HG03460 (cell line): ENCODE results near the gene PLAAT3.
"Not testable (repeated sequence)": the region's sequence is repeated elsewhere in the genome, so short reads cannot be mapped to it uniquely, and the experiment has no call there.

Experiments used
- ATAC-seq: cut with Tn5 transposase; IDR thresholded peaks from one replicate; pipeline ENCODE4 v1.9.1; 2021; ENCODE audit not compliant: unreplicated experiment

PLAAT3 gene

DNA sequence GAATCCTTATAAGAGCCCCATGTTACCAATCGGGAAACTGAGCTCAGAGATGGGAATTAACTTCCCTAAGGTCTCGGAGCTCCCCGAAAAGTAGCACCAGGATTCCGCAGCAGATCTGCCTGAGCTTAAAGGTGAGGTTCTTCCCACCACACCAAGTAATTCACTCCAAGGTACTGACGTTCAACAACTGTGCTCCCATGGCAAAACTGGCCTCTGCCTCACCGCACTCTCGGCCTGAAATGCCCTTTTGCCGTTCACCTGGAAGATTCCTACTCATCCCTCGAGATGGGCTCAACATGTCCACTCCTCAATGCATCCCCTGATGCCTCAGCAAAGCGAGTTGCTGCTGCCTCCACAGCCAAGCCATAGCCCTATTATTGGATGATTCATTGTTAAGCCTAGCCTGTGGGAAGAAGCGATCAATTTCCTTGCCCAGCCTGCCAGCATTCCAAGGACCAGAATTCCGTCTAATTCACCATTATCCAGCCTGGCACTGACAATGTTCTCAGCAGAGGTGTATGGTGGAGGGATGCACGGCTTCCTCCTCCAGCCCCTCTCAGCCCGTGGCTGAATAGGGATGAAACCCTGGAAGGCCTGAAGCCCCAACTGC lies 4.2 kb downstream of the PLAAT3 start:
- ATAC-seq, result no peak

DNA sequence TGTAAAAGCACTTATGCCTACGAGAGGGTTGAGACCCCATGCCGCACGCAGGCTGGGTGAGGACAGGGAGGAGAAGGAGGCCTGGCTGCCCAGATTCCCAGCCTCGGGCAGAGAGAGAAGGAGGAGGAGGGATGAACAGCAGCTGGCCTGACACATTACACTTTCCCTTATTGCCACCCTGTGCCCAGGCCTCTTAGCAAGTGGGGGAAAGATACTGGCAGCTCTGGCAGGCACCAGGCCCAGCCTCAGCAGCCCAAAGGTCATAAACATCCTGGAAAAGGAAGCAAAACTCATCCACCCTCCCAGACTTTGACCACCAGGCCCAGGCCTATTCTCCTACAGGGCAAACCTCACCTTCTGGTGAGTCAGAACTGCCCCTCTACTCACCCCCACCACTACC lies 4.7 kb downstream of the PLAAT3 start:
- no peak for ATAC-seq

DNA sequence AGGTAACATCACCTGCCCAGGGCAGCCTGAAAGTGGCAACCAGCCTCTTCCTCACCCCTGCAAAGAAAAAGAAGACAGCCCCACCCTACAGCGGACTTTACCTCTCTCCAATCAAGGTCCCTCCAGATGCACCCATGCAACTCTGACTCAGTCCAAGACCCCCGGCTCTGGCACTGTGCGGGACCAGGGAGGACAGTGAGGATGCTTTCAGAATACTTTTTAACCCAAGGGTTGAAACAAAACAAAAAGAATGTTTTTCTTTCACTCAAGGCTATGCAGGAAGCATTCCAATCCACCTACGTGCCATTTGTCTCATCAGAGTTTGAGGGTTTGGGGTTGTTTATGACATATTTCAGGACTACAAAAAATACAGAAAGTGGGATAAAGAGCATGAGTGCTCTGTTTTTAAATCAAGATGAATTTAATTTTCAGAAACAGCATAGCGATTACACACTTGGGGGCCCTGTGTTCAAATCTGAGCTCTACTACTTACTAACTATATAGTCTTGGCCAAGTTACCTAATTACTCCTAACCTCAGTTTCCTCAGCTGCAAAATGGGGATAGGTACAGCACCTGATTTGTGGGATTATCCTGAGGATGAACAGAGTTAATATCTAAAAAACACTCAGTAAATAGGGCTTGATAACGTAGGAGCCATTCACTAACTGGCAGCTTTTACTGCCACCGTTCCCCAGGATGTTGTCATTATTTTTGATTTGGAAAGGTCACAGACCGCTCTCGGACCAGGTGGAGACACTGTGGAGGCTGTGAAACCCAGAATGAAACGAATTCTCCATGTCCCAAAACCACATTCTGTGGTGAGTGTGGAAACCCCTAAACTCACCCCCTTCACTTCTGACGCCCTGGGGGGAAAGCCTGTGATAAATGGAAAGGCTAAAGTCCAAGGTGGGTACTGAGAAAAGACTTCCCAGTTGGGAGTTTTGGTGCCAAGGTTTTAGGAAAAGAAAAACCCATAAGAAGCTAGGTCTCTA lies 5.6 kb downstream of the PLAAT3 start:
- no peak for ATAC-seq

DNA sequence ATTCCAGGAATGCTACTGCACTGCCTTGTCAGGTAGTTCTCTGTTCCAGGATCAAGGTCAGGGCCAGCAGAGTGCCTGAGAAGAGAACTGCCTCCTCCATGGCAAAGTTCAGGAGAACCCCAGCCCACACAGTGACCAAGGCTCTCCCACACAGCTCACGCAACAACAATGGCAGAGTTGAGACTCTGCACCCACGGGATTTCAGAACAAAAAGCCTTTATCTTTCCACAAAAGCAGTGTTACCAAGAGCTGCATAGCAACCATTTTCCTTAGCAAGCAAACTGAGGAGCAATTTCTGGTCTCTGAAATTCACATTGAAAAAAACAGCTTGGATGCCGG lies 11.1 kb downstream of the PLAAT3 start:
- ATAC-seq, result no peak

DNA sequence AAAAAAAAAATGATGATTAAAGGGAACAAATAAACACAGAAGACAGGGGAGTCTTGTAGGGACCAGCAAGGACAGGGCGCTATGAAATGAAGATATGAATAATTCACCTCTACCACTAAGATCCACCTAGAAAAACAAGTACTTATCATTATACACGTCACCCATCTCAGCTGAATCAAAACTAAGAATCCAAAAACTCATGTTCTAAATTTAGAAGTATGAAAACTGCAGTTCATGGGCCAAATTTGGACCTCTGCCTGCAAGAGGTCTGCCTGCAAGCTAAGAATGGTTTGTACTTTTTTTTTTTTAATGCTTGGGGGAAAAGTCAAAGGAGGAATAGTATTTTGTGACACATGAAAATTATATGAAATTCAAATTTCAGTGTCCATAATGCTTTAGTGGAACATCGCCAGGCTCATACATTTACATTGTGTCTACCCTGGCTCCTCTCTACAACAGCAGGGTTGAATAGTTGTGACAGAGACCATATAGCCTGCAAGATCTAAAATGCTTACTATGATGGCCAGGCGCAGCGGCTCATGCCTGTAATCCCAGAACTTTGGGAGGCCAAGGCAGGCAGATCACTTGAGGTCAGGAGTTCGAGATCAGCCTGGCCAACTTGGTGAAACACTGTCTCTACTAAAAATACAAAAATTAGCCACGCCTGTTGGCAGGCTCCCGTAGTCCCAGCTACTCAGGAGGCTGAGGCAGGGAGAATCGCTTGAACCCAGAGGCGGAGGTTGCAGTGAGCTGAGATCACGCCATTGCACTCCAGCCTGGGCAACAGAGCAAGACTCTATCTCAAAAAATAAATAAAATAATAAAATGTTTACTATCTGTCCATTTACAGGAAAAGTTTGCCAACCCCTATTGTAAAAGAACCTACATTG lies 11.7 kb downstream of the PLAAT3 start:
- not testable (repeated sequence) for ATAC-seq

DNA sequence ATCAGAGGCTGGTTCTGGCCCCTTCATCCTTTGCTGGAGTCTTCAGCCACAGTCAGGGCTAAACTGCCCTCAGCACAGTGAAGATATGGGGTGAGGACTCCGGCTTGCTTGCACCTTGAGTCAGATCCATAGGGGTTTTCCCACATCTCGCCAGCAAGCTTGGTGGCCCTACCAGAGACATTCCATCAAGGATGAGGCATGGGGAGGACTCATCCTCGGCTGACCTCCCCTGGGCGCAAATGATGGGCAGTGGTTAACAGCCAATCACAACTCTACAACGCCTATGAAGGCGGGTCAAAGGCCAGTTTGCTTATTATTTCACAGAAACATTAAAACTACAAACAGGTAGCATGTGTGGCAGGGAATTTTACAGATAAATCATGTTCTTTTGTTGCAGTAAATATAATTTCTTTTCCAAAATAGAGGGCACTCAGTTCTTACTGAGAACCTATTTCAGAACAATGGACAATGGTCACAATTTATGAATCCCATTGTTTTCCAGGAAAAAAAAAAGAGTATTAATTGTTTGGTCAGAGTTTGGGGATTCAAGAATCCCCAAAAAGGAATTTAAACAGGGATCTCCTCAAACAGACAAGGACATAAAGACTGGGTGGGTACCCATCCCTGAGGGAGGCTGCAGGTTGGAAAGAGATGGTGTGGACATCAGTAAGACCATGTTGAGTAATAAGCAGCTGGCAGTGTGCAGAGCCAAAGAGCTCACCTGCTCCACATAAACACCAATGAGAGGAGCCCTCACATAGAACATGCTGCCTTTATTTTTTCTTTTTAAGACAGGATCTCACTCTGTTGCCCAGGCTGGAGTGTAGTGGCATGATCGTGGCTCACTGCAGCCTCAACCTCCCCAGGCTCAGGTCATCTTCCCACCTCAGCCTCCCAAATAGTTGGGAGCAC lies 14.8 kb downstream of the PLAAT3 start:
- ATAC-seq, result no peak

DNA sequence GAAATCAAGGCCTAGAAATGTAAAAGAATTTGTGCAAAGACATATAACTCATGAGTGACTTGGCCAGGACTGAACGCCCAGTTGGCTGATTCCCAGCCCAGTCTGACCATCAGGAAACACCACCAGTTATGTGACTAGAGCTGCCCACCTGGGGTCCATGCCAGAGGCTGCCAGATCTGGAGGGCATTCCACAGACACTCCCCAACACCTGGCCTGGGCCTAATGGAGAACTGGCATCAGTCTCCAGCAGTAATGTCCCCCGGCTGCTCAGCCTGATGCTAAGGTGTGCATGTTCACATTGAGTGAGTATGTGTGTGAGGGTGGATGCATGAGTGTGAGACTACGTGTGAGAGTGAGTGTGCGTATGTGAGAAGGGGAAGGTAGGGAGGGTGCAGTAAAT lies 15.7 kb downstream of the PLAAT3 start:
- ATAC-seq, result no peak

DNA sequence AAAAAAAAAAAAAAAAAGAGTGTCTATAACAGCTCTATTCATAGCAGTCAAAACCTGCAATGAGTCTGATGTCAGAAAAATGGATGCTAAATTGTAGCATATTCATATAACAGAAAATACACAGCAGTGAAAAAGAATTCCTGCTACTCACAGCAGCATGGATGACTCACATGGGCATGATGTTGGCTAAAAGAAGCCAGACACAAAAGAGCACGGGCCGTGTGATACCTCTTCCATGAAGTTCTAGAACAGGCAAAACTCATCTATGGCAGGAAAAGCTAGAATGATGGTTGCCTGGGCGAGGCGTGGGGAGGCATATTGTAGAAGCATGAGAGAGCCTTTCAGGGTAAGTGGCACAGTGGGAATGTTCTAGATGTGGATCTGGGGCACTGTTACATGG lies 18.9 kb downstream of the PLAAT3 start:
- ATAC-seq, result no peak

DNA sequence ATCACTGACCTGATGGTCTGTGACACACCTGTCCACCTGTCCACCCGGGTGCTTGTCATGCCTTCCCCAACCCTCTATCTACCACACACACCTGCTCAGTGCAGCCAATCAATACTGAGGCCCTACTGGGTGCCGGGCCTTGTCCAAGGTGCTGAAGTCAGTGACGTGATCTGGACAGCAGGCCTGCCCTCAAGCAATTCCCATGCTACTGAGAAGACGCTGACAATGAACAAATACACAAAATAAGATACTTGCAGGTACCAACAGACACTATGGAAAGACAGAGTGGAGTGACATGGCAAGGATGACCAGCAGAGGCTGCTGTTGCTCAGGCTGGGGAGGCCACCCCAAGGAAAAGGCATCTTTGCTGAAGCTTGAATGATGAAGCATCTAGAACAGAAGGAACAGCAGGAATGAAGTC lies 21.2 kb downstream of the PLAAT3 start:
- no peak for ATAC-seq

DNA sequence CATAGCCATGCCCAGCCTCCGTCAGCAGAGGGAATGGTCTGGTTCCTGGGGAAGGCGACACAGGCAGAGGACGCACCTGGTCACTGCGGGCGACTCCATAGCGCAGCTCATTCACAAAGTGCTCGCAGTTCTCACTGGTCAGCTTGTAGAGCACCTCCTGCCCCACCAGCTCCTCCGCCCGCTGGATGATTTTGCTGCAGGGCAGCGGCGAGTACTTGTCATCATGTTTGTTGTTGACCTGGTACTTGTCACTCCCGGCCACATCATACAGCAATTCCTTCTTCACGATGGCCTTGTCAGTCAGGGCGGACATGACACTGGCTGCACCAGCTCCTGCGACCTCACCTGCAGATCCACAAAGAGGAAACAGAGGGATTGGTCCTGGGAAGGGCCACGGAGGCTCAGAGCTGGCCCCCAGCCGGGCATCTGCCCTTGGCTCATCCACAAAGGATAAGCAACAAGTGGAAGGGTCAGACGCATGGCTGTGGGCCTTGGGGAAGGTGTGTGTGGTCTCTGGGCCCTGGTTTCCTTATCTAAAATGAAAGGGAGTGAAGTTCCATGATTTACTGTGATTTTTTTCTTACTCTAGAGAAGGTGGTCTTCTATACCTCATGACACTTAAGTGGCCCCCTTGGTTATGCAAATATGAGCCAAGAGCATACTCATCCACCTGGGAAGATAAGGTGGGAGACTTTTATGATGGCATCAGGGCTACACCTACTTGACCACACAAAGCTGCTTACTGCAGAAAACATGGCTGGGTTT lies 24.0 kb downstream of the PLAAT3 start:
- ATAC-seq, result no peak

DNA sequence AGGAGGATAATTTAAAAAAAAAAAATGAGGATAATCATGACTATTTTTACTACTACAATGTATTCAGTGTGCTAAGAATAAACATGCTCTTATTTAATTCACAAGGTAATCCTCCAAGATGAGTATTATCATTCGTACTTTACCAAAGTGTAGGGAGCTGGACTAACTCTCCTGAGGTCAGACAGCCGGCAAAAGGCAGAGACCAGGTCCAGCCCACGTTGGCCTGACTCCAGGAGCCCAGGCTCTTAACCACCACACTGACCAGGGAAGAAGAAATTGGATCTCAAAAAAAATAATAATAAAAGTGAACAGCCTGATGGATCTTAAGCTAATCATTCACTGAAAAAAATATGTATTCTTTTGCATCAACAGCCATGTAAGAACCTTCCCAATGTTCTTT lies 25.2 kb downstream of the PLAAT3 start:
- ATAC-seq, result no peak

DNA sequence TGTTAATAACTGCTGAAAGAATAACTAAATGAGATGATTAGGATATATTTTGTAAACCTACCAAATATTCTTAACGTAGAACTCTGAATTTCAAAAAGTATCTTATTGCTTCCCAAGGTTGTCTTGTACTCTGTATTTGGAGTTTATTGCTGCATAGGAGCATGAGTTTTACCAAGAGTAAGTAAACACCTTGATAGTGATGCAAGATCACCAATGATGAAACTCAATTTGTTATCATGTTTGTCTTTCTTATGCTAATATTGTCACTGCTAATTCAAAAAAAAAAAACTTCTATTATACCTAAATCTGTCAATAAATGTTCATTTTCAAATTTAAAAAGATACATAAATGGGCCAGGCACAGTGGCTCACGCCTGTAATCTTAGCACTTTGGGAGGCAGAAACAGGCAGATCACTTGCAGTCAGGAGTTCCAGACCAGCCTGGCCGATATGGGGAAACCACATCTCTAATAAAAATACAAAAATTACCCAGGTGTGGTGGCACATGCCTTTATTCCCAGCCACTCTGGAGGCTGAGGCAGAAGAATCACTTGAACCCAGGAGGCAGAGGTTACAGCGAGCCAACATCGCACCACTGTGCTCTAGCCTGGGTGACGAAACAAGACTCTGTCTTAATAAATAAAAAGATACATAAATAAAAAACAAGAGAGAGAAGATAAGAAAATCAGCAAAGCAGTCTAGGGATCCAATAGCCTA lies 27.6 kb downstream of the PLAAT3 start:
- no peak for ATAC-seq

DNA sequence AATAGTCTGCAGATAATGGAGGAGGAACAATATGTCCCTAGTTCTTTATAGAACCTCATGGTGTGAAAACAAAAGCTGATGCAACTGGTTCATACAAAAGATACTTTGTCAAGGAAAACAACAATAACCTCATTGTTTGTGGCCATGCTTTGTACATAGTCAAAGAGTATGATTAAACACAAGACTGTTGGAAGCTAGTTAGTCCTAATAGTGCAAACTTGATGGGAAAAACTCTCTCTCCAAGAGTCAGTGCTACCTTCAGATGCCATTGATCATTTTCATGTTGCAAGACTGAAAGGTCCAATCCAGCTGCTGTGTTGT lies 30.9 kb downstream of the PLAAT3 start:
- ATAC-seq, result no peak

DNA sequence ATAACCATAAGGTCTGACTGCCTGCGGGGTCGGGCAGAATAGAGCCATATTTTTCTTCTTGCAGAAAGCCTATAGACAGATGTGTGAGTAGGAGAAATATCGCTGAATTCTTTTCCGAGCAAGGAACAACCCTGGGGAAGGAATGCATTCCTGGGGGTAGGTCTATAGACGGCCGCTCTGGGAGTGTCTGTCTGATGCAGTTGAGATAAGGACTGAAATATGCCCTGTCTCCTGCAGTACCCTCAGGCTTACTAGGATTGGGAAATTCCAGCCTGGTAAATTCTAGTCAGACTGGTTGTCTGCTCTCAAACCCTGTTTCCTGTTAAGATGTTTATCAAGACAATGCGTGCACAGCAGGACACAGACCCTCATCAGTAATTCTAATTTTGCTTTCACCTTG lies 33.0 kb downstream of the PLAAT3 start:
- ATAC-seq, result not testable (repeated sequence)

DNA sequence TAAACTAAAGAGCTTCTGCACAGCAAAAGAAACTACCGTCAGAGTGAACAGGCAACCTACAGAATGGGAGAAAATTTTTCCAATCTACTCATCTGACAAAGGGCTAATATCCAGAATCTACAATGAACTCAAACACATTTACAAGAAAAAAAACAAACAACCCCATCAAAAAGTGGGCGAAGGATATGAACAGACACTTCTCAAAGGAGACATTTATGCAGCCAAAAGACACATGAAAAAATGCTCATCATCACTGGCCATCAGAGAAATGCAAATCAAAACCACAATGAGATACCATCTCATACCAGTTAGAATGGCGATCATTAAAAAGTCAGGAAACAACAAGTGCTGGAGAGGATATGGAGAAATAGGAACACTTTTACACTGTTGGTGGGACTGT lies 35.4 kb downstream of the PLAAT3 start:
- ATAC-seq, result not testable (repeated sequence)

DNA sequence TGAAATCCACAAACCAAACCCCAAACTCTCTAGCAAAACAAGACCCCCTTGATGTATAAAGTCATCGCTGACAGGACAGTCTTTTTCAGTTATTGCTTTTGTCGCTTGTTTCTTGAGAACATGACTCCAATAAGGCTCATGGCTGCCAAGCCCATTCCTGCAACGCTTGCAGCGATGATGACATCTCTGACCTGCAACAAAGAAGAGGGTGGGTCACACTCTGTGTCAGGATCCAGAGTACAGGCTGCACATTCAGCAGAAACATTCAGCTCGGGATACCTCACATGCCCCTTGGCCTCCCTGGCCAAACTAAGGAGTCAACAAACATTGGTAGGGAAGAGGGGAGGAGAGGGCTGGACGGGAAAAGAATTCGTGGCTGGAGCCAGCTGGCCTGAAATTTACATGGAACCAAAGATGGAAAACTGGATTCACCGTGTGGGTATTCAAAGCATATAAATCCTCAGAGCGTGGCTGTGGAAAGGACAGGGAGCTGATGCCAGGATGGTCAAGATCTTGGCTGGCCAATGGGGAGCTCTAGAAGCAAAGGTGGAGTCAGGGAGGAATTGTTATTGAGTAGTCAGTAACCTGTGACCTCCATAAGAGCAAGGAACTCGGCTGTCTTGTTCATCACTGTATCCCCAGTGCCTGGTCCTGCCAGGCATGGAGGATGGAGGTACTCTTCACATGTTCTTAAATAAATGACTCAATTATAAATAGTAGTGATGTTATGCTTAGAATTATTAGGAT lies 39.2 kb downstream of the PLAAT3 start:
- no peak for ATAC-seq

DNA sequence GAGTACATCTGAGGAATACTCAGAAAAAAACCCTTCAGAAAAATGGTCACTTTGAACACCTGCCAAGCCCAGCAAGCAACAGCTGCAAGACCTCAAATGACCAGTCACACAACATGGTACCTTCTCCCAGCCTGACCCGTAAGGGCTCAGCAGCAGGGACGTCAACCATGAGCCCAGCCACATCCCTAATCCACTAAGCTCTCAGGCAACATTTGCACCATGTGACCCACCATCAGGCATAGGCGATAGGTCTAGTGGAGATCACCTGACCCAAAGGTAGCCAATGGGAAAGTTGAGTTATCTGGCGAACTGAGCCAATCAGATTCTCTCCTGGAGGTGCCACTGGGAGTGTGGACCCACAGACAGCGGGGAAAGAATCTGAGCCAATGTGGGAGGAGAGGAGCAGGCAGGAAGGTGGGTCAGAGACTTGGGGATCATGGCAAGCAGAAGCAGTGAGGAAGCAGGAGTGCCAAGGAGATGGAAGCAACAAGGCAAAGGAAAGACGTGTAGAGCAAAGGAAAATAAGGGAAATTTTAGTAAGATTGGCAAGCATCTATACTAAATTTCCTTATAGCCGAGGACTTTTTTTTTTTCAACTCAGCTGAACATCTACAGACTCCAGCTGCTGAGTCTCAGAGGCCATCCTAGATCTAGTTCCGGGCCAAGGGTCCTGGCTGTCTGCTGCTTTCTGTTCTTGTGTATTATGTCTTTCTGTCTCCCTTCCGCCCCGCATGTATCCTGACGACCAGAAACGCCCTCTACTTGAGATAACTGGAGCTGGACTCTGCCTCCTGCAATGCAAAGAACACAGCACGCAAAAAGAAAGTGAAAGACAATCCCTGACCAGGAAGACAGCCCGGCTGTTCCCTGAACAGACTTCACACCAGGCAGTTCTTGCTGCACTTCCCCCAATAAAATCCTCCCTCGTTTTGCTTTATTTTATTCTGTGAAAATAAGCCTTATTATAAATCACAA lies 40.1 kb downstream of the PLAAT3 start:
- ATAC-seq, result no peak
